ENCODE data around the gene PKP3. TPM values are rescaled to one million over a fixed set of nuclear protein-coding genes. Genes with fewer than 3 reads are reported as not detected.

Gene PKP3
- total RNA-seq, 4 donors from 2014 or later: 0.46 to 5.1 (median 1.5) TPM; not detected in 1

GRCh38 chr11:444396-445144 is 50.6 kb downstream of the PKP3 start:
- Histone ChIP-seq H3K4me3 (no peak overlapping the region), H3K27ac (no peak overlapping the region), H3K4me1 (no peaks in the 10 kb centered on the region), H3K9me3 (no peaks in the 10 kb centered on the region), H3K36me3 (no peaks in the 10 kb centered on the region), H3K27me3 (peaks cover 0 to 13% of the 10 kb centered on the region in 2 donors)
- TF ChIP-seq POLR2A (IDR thresholded peaks at IDR 0.05): no peak
- no peak for TF ChIP-seq CTCF (IDR thresholded peaks at IDR 0.05)
- DNase-seq: no peak
- intact Hi-C loops (cut with DNase I; ENCODE audit: low total_unique reads): no loop called here

- Histone ChIP-seq H3K27me3 (peaks cover 0 to 10% of the 10 kb centered on the region in 2 donors), H3K27ac (no peak overlapping the region), H3K4me3 (no peak overlapping the region), H3K9me3 (no peaks in the 10 kb centered on the region), H3K4me1 (no peaks in the 10 kb centered on the region), H3K36me3 (no peaks in the 10 kb centered on the region)
- no peak for DNase-seq
- TF ChIP-seq POLR2A (IDR thresholded peaks at IDR 0.05) (no peak), CTCF (IDR thresholded peaks at IDR 0.05) (no peak)
- intact Hi-C loops (cut with DNase I; ENCODE audit: low total_unique reads): no loop called here
Measured at GRCh38 chr11:445765-446588, 52.0 kb downstream of the PKP3 start.

GRCh38 chr11:446891-447290 is 52.9 kb downstream of the PKP3 start:
- Histone ChIP-seq H3K9me3 (no peaks in the 10 kb centered on the region), H3K27me3 (peaks cover 0 to 1% of the 10 kb centered on the region in 2 donors), H3K27ac (no peak overlapping the region), H3K4me3 (no peak overlapping the region), H3K4me1 (peaks cover 0 to 5% of the 10 kb centered on the region in 2 donors), H3K36me3 (no peaks in the 10 kb centered on the region)
- TF ChIP-seq CTCF (IDR thresholded peaks at IDR 0.05): no peak
- no peak for TF ChIP-seq POLR2A (IDR thresholded peaks at IDR 0.05)
- intact Hi-C loops (cut with DNase I; ENCODE audit: low total_unique reads): no loop called here
- no peak for DNase-seq

GRCh38 chr11:447923-448731 is 54.1 kb downstream of the PKP3 start:
- intact Hi-C loops (cut with DNase I; ENCODE audit: low total_unique reads): no loop called here
- Histone ChIP-seq H3K27me3 (no peaks in the 10 kb centered on the region), H3K4me3 (peak overlapping the region; percentile 63 to 71), H3K36me3 (no peaks in the 10 kb centered on the region), H3K9me3 (no peaks in the 10 kb centered on the region), H3K27ac (peak overlapping the region; percentile 84 to 92), H3K4me1 (peaks cover 0 to 5% of the 10 kb centered on the region in 2 donors)
- peak; percentile 93 to 94 for DNase-seq
- TF ChIP-seq POLR2A (IDR thresholded peaks at IDR 0.05) (peak; percentile 78 to 81), CTCF (IDR thresholded peaks at IDR 0.05) (peak; percentile 91 to 95 (median 92))
